Nephron progenitor cell (in vitro differentiated cells): ENCODE measurements around the gene TAF1B.

Experiments used
- DNase-seq: peaks from one replicate; pipeline ENCODE4 v3.0.0; 2021
- H3K27ac Mint-ChIP-seq: 2 replicates; pipeline ENCODE4 v1.8.0; 2021; ENCODE audit warnings: mild to moderate bottlenecking, moderate library complexity, mixed read lengths
- H3K27me3 Mint-ChIP-seq: 2 replicates; pipeline ENCODE4 v1.8.0; 2021; ENCODE audit warnings: mild to moderate bottlenecking, low read depth, mixed read lengths; ENCODE audit not compliant: poor library complexity
- H3K36me3 Mint-ChIP-seq: 2 replicates; pipeline ENCODE4 v1.8.0; 2021; ENCODE audit warnings: low read depth, mixed read lengths
- H3K4me1 Mint-ChIP-seq: 2 replicates; pipeline ENCODE4 v1.8.0; 2021; ENCODE audit warnings: mixed read lengths
- H3K4me3 Mint-ChIP-seq: 2 replicates; pipeline ENCODE4 v1.8.0; 2021; ENCODE audit warnings: mild to moderate bottlenecking, moderate library complexity, mixed read lengths
- H3K9me3 Mint-ChIP-seq: 2 replicates; pipeline ENCODE4 v1.8.0; 2021; ENCODE audit warnings: mild to moderate bottlenecking, moderate library complexity, mixed read lengths
- TF ChIP-seq, protein P1 (sequence below): fragments of 200-600 bp; sonication (generic); IDR thresholded peaks from 2 replicates; pipeline ENCODE4 v1.5.0; 2021; ENCODE audit warnings: antibody characterized with exemption

The TAF1B gene

DNA sequence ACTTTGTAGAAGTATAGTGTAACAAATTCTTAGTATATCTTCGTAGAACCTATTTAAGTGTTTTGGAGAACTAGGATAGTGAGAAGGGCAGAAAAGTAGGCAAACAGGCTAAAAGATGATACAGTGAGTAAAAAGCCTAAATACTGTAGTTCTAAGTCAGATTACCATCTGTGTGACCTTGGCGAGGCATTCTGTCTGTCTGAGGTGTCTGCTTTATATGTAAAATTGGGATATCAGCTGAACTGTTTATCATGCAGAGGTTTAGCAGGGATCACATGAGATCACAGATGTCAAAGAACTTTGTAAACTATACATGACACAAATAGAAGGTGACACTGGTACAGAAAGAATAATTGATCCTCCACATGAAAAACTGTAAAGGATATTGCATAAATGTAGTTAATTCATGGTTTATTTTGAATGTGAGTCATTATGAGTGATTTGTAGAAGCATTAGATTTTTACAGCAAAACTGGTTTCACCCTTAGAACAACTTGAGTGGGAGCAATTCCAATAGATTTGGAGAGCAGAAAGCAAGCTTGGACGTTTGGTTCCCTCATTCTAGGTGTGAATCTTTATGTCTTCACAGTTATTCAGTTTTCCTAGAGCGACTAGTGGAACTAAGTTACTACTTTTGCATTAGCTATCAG, 41.9 kb downstream of the TAF1B start:
- DNase-seq: no peak
- H3K9me3 Mint-ChIP-seq: peaks cover 22% of the 10 kb centered on the region
- peaks cover 4% of the 10 kb centered on the region for H3K27me3 Mint-ChIP-seq
- H3K27ac Mint-ChIP-seq: no peak overlapping the region
- H3K4me3 Mint-ChIP-seq: no peak overlapping the region
- H3K36me3 Mint-ChIP-seq: peaks cover 63% of the 10 kb centered on the region
- TF ChIP-seq, protein P1, sequence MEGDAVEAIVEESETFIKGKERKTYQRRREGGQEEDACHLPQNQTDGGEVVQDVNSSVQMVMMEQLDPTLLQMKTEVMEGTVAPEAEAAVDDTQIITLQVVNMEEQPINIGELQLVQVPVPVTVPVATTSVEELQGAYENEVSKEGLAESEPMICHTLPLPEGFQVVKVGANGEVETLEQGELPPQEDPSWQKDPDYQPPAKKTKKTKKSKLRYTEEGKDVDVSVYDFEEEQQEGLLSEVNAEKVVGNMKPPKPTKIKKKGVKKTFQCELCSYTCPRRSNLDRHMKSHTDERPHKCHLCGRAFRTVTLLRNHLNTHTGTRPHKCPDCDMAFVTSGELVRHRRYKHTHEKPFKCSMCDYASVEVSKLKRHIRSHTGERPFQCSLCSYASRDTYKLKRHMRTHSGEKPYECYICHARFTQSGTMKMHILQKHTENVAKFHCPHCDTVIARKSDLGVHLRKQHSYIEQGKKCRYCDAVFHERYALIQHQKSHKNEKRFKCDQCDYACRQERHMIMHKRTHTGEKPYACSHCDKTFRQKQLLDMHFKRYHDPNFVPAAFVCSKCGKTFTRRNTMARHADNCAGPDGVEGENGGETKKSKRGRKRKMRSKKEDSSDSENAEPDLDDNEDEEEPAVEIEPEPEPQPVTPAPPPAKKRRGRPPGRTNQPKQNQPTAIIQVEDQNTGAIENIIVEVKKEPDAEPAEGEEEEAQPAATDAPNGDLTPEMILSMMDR: no peak
- H3K4me1 Mint-ChIP-seq: peaks cover 7% of the 10 kb centered on the region

DNA sequence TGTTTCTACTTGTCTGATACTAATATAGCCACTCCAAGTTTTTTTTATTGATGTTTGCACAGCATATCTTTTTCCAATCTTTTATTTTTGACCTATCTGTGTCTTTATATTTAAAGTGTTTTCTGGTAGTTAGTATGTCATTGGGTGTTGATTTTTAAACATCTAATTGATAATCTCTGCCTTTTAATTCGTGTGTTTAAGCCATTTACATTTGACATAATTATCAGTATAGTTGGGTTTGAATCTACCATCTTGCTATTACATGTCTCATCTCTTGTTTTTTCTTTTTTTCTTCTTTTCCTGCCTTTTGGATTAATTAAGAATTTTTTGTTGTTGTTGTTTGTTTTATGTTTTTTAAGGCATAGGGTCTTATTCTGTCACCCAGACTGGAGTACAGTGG, 44.2 kb downstream of the TAF1B start:
- peaks cover 68% of the 10 kb centered on the region for H3K36me3 Mint-ChIP-seq
- TF ChIP-seq, protein P1: no peak
- H3K4me3 Mint-ChIP-seq: no peak overlapping the region
- H3K27me3 Mint-ChIP-seq: peaks cover 4% of the 10 kb centered on the region
- no peak overlapping the region for H3K27ac Mint-ChIP-seq
- DNase-seq: no peak
- H3K9me3 Mint-ChIP-seq: peaks cover 22% of the 10 kb centered on the region
- H3K4me1 Mint-ChIP-seq: peaks cover 7% of the 10 kb centered on the region

DNA sequence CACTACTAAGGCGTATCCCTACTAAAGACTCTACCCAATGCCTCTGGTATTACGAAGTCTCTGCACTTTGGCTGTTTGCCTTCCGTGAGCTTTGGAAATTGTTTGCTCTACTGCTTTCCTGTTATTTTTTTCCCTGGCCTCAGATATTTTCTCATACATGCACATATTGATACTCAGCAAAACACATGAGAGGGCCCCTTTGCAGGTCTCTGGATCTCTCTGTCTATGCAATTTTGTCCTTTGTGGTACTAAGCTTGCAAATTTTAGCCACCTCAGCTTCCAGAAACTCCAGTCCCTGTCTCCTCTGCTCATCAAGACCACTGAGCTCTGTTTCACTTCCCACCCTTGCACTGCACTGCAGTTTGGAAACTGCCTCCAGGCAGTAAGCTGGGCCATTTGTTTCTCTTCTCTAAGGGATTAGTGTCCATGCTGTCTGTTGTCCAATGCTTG, 46.6 kb downstream of the TAF1B start:
- H3K4me1 Mint-ChIP-seq: peaks cover 7% of the 10 kb centered on the region
- H3K4me3 Mint-ChIP-seq: no peak overlapping the region
- peaks cover 56% of the 10 kb centered on the region for H3K36me3 Mint-ChIP-seq
- H3K9me3 Mint-ChIP-seq: peaks cover 22% of the 10 kb centered on the region
- H3K27ac Mint-ChIP-seq: peak overlapping the region; percentile 94
- peaks cover 4% of the 10 kb centered on the region for H3K27me3 Mint-ChIP-seq
- no peak for DNase-seq
- TF ChIP-seq, protein P1: no peak

DNA sequence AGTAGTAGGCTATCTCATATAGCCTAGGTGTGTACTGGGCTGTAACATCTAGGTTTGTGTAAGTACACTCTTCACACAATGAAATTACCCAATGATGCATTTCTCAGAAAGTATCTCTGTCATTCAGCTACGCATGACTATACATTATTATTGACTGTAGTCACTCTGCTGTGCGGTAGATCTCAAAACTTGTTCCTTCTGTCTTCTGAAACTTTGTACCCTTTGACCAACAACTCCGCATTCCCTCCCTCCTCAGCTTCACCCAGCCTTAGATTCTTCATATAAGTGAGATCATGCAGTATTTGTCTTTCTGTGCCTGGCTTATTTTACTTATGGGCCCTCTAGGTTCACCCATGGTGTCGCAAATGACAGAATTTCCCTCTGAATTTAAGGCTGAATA, 49.0 kb downstream of the TAF1B start:
- Mint-ChIP-seq H3K9me3 (peaks cover 14% of the 10 kb centered on the region), H3K27ac (no peak overlapping the region), H3K4me3 (no peak overlapping the region), H3K27me3 (peaks cover 4% of the 10 kb centered on the region), H3K36me3 (peaks cover 32% of the 10 kb centered on the region), H3K4me1 (peaks cover 24% of the 10 kb centered on the region)
- TF ChIP-seq, protein P1: no peak
- no peak for DNase-seq

DNA sequence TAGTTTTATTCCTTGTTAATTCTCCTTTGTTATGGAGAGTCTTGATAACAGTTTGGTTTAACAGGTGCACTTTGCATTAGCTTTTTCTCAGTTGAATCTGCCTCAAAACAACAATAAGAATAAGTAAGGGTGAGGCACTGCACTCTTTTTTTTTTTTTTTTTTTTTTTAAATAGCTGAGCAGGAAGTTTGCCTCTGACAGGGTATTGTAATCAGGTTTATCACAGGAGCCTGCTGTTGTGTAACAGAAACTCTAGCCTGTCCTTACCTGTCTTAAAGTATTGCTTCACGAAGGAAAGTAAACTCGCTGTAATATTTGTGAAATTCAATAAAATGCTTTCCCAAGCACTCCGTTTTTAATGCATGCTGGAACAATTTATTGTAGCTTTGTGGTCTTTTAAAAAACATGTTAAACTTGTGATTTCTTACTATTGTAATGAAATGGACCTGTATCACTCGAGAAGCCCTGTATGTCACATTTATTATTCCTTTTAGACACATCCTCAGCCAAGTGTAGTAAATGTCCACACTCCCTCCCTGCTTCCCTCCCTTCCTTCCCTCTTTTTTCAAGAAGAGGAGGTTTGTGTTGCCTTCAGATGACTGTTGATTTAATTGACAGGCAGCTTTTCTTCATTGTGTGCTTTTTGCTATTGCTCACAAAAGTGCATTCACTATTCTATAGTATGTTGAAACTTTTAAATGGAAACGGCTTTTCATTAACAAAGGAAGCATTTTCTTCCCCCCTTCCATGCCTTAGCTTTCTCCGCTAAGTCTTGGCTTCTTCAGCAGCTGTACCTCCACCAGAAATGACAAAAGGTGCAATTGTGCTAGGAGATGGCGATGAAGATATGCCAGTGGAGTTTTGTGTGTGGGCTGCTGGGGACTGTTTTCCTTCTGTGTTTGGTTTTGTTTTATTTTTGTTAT, 52.7 kb downstream of the TAF1B start:
- peak overlapping the region; percentile 91 for H3K27ac Mint-ChIP-seq
- peaks cover 9% of the 10 kb centered on the region for H3K36me3 Mint-ChIP-seq
- TF ChIP-seq, protein P1: no peak
- no peak for DNase-seq
- H3K4me3 Mint-ChIP-seq: no peak overlapping the region
- H3K9me3 Mint-ChIP-seq: no peaks in the 10 kb centered on the region
- H3K27me3 Mint-ChIP-seq: no peaks in the 10 kb centered on the region
- H3K4me1 Mint-ChIP-seq: peaks cover 36% of the 10 kb centered on the region
